Measurements from ENCODE around the gene COL4A1.

Gene COL4A1

DNA sequence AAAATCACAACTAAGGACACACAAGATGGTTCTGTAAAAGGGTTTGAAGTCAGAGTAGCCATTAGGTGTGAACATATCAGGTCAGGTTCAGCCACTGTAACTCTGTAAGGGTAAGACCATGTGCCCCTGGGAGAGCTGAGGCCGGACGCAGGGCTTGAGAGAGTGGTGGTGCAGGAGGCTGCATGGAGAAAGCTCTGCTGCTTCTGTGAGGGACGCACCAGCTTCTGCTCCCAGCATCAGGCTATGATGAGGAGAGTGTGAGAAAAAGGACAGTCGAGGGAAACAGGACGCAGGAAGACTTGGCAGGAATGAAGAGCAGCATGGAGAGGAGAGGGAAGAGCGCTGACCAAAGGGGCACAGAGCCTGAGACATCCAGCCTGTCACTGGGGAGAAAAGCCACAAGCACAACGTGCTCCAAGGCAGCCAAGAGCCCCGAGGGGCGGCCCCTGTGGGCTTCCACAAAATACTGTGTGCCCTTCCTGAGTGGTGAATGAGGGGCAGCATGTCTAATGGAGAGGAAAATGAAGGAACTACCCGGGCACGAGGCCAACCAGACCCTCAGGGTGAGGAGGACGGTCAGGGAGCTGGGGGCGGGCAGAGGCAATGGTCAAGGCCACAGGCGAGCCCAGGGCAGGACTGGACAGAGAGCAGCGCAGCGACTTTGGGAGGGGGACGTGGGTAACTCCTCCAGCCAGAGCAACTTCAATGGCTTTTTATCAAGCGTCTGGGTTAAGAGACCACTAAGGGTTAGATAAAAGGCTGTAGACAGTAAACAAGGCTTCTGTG is 107.7 kb downstream of the COL4A1 start:
- no peak for DNase-seq

GRCh38 chr13:110197471-110197870 is 109.5 kb downstream of the COL4A1 start:
- no peak for DNase-seq

DNA sequence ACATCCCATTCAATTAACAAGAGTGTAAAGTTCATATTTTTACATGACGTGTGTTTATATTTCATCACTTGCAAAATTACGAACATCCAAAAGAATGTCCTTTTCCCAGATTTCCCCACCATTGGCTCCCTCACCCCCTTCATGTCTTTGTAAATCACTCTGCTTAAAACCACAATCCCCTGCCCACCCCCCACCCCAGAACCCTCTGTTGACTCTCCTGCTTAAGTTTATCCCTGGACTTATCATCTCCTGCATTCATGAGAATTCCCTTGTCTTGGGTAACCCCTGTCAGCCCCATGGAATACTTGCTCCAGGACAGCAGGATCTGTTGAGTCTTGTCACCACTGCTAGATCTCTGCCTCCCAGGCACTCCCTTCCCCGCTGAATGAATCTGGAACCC is 109.9 kb downstream of the COL4A1 start:
- DNase-seq, result no peak

GRCh38 chr13:110195547-110196485 is 111.1 kb downstream of the COL4A1 start:
- no peak for DNase-seq

- no peak for DNase-seq
These were observed 112.5 kb downstream of the COL4A1 start for GRCh38 chr13:110194451-110194850.

- DNase-seq, result no peak
These were observed 113.5 kb downstream of the COL4A1 start for GRCh38 chr13:110193491-110193890.

GRCh38 chr13:110192472-110192871 is 114.5 kb downstream of the COL4A1 start:
- no peak for DNase-seq

DNA sequence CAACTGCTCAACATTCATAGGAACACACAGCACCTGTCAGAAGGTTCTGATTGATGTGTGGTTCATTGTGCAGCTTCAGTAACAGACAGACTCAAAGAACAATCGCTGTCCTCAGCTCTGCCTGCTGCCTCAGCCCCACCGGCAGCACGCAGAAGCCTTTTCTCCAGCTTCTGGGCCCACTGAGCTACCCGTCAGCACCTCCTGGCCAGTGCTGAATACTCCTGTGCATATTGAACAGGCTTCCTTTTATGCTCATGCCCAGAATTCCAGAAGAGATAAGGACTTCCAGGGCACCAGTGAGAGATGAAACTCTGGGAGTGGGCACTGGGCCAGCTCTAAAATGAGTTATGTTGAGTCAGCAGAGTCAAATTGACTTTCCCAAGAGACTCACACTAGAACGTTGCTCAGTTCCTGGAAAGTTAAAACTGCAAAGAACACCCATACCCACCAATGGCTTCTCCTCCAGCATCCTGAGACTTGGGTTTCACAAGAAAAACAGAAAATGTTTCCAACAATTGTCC is 119.3 kb downstream of the COL4A1 start:
- no peak for DNase-seq

DNA sequence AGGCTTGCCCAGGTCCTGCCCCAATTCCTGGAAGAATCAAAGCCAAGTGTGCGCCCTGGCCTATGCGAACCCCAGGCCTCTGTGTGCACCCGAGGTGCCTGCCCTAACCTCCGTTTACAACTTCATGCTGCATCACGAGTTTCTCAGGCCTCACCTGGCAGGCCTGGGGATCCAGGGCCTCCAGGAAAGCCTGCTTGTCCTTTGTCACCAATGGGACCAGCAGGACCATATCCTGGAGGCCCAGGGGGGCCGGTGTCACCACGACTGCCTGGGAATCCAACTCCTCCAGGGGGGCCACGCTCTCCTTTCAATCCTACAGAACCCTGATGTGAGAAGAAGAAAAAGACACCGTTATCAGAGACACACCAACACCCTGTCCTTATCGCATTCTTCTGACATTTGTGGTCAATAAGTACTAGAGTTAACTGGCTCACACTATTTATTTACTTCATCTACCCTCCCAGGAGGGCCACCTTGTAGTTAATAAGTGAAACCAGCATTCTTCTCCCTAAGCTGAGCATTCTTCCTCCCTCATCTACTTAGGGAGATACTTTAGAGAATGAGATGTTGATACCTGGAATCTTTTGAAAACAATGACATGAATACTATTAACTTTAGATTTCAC is 120.6 kb downstream of the COL4A1 start:
- no peak for DNase-seq

DNA sequence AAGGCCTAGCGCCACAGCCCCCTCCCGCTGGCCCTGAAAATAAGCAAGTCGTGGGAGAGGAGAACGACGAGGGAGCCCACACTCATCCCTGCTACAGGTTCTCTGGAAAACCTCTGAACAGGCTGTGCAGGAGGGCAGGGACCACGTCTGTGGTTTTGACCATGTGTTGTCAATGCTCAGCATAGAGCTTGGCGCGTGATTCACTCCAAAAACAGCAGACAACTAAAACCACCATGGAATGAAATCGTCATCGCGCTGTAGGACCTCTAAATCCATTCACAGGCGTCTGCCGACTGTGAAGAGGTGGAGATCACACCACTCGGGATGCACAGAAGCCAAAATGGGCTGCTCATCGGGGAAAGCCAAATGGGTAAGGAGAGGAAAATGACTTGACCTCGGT is 121.3 kb downstream of the COL4A1 start:
- DNase-seq, result no peak

- DNase-seq, result no peak
These were observed 123.0 kb downstream of the COL4A1 start for GRCh38 chr13:110183910-110184309.

GRCh38 chr13:110182461-110182860 is 124.5 kb downstream of the COL4A1 start:
- DNase-seq, result no peak

DNA sequence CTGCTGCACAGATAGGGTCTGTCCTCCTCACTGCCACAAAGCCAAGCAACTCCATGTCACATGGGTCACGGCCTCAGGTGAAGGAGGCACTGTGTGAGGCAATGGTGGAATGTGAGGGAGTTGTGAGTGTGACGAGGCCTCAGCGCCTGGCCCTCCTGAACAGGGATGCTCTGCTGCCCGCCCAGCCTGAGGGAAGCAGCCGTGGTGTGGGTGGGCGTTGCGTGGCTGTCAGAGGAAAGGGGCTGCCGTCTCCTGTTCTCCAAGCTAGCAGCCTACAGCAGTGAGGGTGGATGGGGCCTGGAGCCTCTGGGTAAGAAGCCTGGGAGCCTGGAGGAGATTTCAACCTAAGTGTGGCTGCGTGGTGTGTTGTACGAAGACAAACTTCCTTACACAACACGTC is 125.0 kb downstream of the COL4A1 start:
- no peak for DNase-seq

GRCh38 chr13:110179857-110180147 is 127.2 kb downstream of the COL4A1 start:
- no peak for DNase-seq

GRCh38 chr13:110179116-110179856 is 127.7 kb downstream of the COL4A1 start:
- DNase-seq, result no peak

GRCh38 chr13:110177790-110178189 is 129.2 kb downstream of the COL4A1 start:
- DNase-seq, result no peak

DNA sequence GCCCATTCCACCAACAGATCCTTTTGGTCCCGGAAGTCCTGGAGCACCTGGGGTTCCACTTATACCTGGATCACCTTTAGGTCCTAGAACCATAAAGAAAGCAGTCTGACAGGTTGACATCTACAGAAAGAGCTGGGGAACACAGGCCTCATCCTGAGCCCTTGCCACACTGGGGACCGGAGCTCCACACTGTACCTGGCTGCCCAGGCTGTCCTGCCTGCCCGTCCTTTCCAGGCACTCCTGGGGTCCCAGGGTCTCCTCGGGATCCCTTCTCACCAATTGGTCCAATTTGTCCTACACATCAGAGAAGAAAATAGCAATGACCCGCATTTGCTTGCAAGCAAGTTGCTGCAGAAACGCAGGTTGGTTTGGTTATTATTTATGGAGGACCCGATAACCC is 130.5 kb downstream of the COL4A1 start:
- no peak for DNase-seq

GRCh38 chr13:110173247-110173818 is 133.6 kb downstream of the COL4A1 start:
- DNase-seq, result no peak

- no peak for DNase-seq
These were observed 136.1 kb downstream of the COL4A1 start for GRCh38 chr13:110170882-110171281.

DNA sequence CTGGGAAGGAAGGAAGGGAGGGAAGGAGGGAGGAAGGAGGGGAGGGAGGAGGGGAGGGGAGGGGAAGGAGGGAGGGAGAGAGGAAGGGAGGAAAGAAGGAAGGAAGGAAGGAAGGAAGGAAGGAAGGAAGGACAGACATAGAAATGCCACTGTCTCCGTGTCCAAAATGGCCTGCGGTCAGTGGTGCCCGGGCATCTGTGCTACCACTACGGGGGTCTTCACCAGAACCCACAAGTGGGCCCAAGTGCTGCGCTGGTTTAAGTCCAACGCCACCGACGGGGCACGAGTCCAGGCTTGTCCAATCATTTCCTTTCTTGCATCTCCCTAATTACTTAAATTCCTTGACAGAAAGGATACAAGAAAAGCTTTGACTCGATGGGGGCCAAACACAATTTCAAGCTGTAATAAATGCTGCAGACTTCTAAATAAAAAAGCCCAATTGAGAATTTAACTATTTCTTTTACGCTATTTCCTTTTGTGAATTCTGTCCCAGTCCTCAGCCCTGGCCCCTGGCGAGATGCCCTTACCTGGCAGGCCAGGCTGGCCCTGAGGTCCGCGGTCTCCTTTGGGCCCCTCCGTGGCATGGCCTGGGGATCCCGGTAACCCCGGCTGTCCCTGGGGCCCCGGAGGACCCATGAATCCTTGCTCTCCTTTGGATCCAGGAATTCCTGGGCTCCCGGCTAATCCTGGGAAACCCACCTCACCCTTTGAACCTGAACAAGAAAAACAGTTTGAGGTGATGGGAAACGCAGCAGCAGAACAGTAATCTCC is 136.8 kb downstream of the COL4A1 start:
- DNase-seq, result no peak
